ENCODE measurements around the gene WBP11.

GRCh38 chr12:14811486-14811885 is 8.2 kb upstream of the WBP11 start:
- no peak for TF ChIP-seq CTCF (IDR thresholded peaks at IDR 0.05)
- no peak for TF ChIP-seq POLR2A (IDR thresholded peaks at IDR 0.05)

Data from right lobe of liver (tissue), 4 donors.